ENCODE data around the gene ADCY9.

GRCh38 chr16:4110065-4110464 is 6.2 kb downstream of the ADCY9 start:
- TF ChIP-seq POLR2A (IDR thresholded peaks at IDR 0.05; ENCODE audit: low read depth, low read length) (no peak), POLR2AphosphoS5 (IDR thresholded peaks at IDR 0.05; ENCODE audit: low read depth, low read length) (no peak), TAF1 (IDR thresholded peaks at IDR 0.05; ENCODE audit: low read depth, low read length) (no peak), SPI1 (IDR thresholded peaks at IDR 0.05; ENCODE audit: low read depth, low read length) (no peak), POU2F2 (IDR thresholded peaks at IDR 0.05; ENCODE audit: low read depth, low read length) (no peak)

Data from GM12891 (cell line).